ENCODE results near the gene CDH5.
"Not testable (repeated sequence)": the region's sequence is repeated elsewhere in the genome, so short reads cannot be mapped to it uniquely, and the experiment has no call there.

CDH5 gene

DNA sequence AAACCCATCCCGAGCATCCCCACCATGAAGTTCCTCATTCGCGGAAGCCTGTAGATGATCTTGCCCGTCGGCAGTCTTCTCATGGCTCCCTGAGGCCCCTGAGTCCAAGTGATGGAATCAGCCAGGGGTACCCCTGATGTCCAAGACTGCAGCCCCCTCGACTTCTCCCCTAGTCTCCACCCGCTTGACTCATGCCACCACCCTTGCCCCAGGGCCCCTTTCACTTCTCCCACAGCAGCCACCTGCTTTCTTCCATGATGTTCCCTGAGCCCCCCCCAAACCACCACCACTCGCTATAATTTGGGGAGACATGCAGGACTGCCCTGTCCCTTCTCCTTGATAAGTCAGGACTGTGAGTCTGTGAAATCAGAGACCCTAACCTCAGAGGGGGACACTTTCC, 72.0 kb downstream of the CDH5 start:
- DNase-seq (ENCODE audit: low spot score): no peak

DNA sequence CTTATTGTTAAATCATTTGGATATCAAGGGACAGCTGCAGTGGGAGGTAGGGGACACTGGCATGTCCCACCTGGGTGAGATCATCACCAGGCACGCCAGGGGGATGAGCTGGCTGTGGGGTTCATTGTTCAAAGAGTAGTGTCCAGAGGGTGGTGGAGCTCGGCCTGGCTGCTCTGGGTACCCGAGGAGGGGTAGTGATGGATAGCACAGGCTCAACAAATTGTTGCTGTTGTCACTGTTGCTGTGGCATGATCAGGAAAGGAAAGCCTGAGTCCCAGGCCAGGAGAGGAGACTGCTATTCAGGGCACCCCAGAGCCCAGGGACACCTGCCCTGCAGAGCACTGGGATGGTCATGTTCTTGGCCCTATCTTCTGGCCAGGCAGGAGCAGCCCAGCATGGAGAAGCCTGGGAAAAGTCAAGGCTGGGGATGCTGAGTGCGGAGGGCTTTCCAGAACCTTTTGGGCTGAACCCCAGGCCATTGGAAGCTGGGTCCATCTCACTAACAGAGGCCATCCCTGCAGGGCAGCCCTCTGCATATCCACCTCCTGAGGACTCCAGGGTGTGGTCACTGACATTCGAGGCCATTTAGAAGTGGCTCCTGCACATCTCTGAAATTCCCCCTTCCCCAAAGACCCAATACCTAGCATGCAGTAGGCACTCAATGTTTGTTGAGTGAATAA, 72.7 kb downstream of the CDH5 start:
- DNase-seq (ENCODE audit: low spot score): no peak

DNA sequence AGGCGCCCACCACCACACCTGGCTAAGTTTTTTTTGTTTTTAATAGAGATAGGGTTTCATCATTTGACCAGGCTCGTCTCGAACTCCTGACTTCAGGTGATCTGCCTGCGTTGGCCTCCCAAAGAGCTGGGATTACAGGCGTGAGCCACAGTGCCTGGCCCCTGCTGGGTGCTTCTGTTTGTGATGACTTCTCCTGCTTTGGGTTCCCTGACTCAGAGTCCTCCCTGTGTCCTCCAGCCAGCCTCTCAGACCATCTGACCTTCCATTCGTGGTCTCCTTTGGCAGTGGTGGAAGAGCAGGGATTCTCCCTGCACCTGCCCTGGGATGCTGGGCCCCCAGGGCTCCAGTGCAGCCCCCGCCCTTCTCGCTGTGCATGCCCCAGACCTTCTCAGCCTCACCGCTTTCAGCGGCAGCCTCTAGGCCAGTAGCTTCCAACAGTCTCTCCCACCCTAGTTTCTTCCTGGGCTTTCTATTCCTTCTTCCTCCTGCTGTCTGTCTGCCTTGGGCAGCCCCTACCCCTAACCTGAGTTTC, 73.8 kb downstream of the CDH5 start:
- DNase-seq (ENCODE audit: low spot score): no peak

DNA sequence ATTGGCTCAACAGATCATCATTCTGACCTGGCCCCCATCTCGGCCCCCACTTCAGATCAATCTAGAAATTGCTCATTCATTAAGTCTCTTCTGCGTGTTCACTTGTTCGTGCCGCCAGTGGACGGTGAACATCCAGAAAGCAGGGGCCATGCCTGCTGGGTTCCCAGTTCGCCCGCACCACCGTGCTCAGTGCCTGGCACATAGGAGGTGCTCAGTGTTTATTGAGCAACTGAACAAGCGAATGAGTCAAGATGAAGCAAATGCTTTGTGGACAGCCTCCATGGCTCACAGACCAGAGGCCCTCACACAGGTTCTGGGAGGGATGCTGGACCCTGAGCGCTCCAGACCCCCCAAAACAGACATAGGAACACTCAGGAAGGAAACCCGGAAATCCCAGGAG, 74.5 kb downstream of the CDH5 start:
- no peak for DNase-seq (ENCODE audit: low spot score)

DNA sequence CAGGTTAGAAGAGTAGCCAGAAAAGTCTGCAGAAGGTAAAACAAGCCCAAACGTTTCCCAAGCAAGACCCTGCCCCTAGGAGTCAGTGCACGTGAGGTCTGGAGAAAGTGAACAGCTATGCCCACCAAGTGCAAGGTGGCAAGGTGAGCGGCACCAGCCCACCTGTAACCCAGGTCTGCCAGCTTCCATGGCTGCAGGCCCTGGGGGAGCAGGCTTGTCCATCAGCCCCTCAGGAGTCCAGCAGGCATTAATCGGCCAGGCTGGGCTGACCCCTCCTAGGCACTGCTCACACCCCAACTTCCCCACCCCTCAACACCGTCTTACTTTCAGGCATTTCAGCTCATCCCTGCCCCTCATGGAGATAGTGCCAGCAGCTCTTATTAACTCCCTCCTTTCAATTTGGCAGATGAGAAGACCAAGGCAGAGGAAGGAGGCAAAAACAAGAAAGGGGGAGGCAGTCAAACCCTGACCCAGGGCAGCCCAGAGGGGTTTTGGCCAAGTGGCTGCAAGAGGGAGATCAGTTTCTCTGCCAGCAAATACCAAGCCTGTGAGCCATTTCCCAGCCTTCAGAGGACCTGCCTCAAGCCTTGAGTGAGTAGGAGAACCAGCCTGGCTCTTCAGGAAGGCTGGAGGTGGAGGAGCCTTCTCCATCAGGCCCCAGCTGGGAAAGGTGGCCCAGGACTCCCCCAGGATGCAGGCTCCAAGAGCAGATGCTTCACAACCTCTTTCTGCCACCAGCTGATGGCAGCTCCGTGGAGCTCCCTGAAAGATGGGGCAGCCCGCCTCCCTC, 75.3 kb downstream of the CDH5 start:
- DNase-seq (ENCODE audit: low spot score): no peak

DNA sequence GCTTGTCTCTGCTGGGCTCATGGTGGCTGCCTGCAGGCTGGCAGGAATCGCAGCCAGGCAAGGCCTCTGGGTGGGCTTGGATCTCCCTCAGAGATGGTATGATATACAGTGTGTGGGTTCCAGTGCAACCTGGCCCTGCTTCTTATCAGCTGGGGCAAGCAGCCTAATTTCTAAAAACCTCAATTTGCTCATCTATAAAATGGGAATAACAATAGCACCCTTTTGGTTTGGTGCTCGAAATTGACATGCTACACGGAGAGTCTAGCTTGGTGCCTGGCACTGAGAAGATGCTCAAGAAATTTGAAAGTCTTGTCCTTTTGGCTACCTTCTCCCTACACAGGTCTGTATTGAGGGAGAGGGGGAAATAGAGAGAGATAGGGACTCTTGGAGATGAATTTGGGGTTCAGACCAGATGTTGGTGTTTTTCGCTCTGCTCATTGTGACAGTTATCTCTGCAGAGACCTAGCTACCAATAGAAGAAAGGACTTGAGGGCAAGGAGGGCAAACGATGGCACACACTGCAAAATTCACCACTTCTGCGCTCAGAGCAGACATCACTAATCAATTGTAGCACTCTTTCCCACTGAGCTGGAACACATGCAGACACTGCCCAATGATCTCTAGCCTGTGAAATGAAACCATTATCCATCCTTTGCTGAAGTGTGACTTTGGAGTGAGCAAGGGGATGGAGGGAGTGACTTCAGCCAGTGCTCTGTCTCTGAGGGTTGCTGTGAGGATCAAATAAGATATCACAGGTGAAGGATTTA, 76.2 kb downstream of the CDH5 start:
- no peak for DNase-seq (ENCODE audit: low spot score)

DNA sequence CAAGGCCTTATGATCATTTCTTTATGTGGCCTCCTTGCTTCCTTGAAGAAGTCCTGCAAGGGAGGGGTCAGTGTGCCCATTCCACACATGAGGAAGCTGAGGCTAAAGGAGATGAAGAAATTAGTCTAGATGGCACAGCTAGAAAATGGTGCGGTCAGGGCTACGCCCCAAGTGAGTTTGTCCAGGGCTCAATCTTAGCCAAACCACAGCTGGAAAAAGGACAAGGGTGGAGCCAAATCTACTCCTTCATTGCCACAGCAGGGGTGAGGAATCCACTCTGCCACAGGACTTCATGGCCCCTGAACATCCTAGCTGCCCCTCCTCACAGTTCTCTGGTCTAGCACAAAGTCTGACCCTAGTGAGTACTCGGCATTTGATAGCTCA, 76.8 kb downstream of the CDH5 start:
- DNase-seq (ENCODE audit: low spot score): no peak

DNA sequence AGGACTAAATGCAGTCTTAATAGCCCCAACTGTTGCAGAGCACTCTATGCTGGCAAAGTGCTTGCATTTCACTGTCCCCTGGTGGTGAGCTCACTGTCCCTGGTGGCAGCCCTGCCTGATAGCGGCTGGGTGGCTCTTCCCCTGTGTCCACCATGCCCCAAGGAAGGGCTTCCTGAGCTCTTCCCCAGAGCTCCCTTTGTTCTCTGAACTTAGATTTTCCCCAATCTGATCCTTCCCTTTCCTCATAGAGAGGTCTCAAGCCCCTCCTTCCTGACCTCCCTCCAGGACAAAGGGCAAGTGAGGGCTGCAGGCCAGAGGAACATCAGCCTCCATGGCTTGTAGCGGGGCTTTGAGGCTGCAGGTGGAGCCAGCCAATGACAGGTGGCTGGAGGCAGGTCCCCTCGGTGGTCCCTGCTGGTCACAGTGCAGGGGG, 77.6 kb downstream of the CDH5 start:
- DNase-seq (ENCODE audit: low spot score): no peak

DNA sequence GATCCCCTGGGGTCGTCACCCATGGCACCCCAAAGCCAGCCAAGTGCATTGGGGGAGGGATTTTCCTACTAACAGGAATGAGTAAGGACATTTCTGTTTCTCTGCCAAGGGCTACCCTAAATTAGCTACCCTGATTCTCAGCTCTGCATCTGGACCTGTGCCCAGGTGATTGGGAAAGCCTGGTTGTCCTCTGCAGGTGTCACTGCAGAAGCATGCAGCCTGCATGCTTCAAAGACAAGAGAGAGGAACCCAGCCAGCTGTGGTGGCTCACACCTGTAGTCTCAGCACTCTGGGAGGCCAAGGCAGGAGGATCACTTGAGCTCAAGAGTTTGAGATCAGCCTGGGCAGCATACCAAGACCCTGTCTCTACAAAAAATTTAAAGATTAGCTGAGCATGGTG, 80.2 kb downstream of the CDH5 start:
- no peak for DNase-seq (ENCODE audit: low spot score)

DNA sequence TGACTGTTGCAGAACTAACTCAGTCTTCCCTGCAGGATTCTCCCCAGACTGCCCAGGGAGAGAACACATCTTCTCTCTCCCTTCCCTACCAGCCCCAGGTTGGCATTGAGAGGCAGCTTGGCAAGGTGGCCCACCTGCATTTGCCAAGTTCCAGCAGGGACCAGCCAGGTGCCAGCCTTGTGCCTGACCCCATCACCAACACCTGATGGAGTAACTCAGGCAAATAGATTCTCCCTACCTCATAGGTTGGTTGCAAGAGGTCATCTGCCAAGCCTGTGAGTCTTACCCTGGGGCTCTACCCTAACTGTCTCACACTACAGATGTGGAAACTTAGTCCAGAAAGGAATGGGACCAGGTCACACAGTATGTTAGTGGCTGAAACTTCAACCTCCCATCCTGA, 81.0 kb downstream of the CDH5 start:
- no peak for DNase-seq (ENCODE audit: low spot score)

DNA sequence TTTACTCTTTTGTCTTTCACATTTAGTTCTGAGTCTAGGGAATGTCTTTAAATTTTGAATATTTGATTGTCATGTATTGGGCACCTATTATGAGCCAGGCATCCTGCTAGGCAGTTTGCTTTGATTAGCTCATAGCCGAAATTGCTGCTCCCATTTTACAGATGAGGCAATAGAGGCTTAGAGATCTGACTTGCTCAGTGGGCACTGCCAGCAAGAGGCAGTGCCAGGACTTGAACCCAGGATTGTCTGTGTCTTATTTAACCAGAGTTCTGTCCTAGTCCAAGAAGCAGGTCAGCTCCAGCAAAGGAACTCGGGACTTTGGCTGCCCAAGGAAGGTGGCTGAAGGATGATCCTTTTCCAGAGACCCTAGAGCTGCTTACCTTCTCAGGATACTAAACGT, 85.1 kb downstream of the CDH5 start:
- no peak for DNase-seq (ENCODE audit: low spot score)

DNA sequence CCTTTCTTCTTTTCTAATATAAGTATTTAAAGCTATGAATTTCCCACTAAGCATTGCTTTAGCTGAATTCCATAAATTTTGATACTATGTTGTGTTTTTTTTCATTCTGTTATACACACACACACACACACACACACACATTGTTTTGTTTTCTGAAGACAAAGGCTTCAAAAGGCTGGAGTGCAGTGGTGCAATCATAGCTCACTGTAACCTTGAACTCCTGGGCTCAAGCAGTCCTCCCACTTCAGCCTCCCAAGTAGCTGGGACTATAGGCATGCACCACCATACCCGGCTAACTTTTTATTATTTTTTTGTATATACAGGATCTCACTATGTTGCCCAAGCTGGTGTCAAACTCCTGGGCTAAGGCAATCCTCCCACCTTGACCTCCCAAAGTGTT, 86.7 kb downstream of the CDH5 start:
- DNase-seq (ENCODE audit: low spot score): not testable (repeated sequence)
